Adrenal gland (tissue), 5 donors: Measurements from ENCODE around the gene HDAC4.

ENCODE experiments used
- POLR2A ChIP-seq, 2 donors: fragments of 450-650 bp; IDR thresholded peaks; one replicate each; pipeline ENCODE4 v1.6.1; 2017; ENCODE audit warnings: antibody characterized with exemption in 2 of 2, mild to moderate bottlenecking in 2 of 2, moderate library complexity in 1 of 2
- TF ChIP-seq, protein P1 (sequence below), 6 experiments: fragments of 450-650 bp in 4 of 6; fragments of 200-600 bp in 2 of 6; sonication (generic) in 1 of 6; IDR thresholded peaks; 1 replicate in 5 of 6; 2 replicates in 1 of 6; pipeline versions ENCODE4 v1.5.1 to v1.8.0; 2016 to 2021; ENCODE audit warnings: antibody characterized with exemption in 6 of 6, mild to moderate bottlenecking in 2 of 6, moderate library complexity in 1 of 6
- donor health status: DM: no; HTN: no; CAD: no.

DNA sequence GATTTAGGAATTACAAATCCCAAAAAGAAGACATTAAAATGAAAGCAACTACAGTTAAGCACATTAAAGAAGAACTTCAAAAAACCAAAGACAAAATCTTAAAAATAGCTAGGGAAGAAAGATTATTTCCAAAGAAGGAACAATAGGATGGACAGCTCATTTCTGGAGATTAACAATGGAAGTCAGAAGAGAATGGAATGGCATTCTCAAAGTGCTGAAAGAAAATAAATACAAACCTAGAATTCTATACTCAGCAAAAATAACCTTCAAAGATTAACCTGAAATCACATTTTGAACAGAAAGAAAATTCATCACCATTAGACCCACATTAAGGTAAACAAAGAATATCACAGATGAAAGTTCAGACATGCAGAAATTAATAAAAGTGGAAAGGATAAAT, 229.2 kb downstream of the HDAC4 start:
- TF ChIP-seq POLR2A (IDR thresholded peaks at IDR 0.05) = no peak
- TF ChIP-seq, protein P1, sequence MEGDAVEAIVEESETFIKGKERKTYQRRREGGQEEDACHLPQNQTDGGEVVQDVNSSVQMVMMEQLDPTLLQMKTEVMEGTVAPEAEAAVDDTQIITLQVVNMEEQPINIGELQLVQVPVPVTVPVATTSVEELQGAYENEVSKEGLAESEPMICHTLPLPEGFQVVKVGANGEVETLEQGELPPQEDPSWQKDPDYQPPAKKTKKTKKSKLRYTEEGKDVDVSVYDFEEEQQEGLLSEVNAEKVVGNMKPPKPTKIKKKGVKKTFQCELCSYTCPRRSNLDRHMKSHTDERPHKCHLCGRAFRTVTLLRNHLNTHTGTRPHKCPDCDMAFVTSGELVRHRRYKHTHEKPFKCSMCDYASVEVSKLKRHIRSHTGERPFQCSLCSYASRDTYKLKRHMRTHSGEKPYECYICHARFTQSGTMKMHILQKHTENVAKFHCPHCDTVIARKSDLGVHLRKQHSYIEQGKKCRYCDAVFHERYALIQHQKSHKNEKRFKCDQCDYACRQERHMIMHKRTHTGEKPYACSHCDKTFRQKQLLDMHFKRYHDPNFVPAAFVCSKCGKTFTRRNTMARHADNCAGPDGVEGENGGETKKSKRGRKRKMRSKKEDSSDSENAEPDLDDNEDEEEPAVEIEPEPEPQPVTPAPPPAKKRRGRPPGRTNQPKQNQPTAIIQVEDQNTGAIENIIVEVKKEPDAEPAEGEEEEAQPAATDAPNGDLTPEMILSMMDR (IDR thresholded peaks at IDR 0.05) = no peak
